HG02642 (cell line): ENCODE measurements around the gene RTP5.
A peak's percentile ranks its signal among the peaks of the same experiment; 100 is the strongest.

ENCODE experiments used
- ATAC-seq: cut with Tn5 transposase; IDR thresholded peaks from one replicate; pipeline ENCODE4 v1.9.1; 2021; ENCODE audit warnings: mild to moderate bottlenecking; ENCODE audit not compliant: unreplicated experiment, poor library complexity

RTP5 gene

DNA sequence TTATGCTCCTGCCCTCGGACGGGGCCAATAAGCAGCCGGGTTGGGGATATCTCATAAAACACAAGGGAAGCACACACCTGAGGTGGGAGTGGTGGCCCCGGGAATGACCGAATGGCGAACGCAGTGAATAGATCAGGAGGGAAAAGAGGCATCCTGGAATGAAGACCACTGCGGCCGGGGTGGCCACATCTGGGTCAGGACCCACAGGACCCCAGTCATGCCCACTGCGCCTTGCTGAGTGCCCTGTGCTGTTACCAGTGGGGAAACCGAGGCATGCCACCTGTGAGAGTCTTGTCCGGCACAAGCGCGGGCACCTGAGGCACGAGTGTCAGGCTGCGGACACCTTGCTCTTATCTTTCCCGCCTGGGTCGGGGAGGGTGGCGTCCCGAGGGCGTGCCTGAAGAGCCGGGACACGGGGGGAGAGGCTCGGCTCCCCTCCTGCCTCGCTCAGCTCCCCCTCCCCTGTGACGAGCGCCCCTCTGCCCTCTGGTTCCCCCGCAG lies 12.4 kb upstream of the RTP5 start:
- ATAC-seq, result no peak

DNA sequence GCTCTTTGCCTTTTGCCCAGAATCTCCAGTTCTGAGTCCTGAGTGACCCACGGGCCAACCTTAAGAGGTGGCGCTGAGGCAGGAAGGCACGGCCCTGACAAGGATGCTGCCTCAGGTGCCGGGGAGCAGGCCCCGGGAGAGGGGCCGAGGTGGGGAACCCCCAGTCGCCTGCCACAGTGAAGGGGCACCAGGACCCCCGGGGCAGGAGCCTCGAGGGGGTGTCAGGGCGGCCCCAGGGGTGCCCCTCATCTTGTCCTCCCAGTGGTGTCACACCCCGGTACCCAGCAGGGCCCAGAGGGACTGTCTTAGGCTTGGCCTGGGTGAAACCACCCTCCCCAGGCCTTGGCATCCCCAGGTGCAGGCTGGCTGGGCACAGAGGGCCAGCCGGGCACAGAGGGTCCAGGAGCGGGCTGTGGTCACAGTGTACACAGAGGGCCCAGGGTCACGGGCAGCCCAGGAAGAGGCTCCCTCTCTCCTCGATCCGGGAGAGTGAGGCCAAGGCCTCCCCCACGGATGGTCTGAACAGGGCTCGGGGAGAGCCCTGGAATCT lies 11.9 kb upstream of the RTP5 start:
- no peak for ATAC-seq

DNA sequence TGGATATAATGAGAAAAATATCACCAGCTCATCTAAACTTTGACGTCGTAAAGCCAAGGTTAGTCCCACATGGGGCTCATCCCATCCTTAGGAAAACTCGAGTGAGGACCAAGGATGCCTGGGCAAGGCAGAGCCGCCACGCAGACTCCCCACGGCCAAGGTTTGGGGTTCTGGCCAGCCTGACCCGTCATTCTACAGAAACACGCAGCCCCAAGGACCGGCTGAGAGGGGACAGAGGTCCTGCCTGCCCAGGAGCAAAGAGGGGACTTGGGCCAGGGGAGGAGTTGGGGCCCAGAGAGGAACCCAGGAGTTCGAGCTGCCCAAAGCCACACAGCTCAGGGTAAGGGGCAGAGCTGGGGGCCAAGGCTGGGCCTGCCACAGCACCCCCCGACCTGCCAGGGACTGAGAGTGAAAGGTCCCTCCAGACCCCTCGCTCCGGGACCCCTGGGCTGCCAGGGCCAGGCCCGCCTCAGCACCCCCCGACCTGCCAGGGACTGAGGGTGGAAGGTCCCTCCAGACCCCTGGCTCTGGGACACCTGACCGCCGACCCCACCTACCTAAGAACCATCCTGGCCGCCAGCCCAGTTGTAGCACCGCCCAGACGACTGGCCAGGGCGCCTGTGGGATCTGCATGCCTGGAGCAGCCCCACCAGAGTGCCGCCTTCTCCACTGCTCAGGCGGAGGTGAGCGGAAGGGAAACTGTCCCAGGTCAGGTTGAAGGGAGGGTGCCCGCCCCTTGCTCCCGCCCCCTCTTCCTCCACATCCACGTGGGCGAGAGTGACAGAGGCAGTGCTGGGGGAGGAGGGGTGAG lies 11.1 kb upstream of the RTP5 start, which contains the start of gene PDCD1:
Gene PDCD1, minus strand, starts transcription at position 689 of the 811 bp plus-strand sequence. Its CDS starts 56 bp downstream, at position 633.
- ATAC-seq, result peak; percentile 34

DNA sequence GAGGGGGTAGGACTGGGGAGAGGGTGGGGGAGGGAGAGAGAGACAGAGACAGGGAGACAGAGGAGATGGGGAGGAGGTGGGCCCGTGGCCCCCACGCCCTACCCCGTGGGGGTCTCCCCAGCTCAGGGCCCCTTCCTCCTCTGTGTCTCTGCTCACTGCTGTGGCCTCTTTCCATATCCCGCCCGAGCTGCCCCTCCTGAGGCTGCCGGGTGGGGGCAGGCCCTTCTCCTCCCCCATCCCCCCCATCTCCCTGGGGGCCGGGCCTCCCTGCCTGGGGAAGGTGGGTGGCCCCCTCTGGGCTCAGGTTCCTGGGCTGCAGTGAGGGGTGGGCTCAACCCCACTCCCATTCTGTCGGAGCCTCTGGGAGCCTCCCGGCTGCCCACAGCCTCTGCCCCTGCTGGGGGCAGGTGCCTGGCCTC lies 10.5 kb upstream of the RTP5 start:
- ATAC-seq, result peak; percentile 22

DNA sequence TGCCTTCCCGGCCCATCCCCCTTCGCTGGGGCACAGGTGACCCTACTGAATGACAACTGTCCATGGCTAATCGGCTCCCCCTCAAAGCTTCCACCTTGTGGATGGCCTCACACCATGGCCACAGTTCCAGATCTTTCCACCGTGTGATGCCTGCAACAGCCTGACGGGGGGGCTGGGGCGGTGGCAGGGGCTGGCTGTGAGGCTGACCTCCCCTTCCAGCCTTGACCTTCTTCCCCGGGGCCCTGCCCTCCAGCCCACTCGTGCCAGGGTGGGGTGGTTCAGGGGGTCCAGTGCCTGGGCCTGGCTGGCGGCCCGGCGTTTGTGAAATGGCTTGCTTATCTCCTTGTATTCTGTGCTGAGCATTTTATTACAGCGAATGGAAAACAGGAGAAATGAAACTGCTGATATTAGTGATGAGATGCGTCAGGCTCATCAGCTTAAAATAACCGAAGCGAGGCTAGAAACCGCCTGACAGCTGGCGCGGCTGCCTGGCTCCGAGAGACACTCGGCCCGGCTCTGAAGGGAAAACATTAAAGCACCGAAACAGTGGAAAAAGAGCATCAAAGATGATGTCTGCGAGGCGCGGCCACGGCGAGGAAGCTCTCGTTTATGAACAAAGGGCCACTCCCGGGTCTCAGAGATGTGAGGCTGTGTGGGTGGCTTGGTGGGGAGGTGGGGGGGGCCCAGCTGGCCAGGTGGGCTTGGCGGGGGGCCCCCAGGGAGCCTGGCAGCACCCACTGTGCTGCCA lies 9.9 kb upstream of the RTP5 start:
- peak; percentile 51 for ATAC-seq

DNA sequence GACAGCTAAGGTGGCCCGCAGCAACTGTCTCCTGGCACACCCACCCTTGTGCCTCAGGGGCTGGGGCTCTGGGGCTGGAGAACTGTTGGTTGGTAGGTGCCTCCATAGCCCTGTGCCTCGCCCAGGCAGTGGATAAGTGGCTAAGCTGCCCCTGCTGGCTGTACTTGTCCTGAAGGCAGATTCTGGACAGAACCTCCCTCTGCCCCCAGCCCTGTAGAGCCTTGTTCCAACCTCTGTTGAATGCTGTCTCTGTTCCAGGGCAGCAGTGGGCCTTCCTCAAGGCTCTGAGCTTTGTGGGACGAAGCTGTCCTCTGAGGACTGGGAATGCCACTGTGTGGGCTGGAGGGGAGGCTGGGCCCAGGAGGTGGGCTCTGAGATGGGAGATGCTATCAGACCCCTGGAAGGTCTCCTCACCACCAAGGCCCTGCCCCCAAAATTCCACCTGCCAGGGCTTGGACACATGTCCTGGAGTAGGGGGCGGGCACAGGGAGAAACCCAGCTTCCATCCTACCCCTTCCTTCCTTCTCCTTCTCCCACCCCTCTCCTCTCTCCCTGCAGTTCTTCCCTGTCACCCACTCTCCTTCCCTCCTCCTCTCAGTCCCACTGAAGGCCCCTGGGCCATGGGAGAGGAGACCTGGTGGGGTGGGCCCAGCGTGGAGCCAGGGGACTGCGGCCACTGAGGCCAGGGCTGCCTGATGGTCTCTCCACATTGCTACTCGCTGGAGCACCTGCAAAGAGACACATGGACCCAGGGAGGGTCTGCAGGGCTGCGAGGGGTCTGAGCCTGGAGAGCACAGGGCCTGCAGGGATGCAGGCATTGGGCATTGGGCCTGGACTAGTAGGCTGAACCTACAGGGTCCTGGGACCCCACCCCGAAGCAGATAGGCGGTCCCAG lies 9.1 kb upstream of the RTP5 start:
- peak; percentile 10 for ATAC-seq

DNA sequence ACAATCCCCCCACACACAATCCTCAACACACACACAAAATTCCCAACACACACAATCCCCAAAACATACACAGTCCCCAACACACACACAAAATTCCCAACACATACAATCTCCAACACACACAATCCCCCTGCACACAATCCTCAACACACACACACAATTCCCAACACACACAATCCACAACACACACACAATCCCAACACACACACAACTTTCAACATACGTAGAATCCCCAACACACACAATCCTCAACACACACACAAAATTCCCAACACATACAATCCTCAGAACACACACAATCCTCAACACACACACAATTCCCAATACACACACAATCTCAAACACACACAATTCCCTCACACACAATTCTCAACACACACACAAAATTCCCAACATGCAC lies 8.3 kb upstream of the RTP5 start:
- ATAC-seq, result no peak

DNA sequence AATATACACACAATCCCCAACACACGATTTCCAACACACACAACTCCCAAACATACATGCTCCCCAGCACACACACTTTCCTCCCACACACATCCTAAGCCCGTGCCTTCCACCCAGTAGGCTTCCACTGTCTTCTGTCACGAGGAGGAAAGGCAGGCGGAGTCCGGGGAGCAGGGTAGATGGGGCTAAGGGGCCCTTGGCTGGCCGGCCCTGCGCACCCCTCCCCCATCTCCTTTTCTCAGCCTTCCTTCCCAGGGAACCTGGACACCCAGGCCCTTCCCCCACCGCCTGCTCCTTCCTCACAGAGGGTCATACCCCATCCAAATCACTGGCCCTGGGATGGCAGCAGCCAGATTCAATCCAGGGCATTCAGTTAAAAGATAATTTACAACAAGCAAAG lies 7.4 kb upstream of the RTP5 start:
- no peak for ATAC-seq

DNA sequence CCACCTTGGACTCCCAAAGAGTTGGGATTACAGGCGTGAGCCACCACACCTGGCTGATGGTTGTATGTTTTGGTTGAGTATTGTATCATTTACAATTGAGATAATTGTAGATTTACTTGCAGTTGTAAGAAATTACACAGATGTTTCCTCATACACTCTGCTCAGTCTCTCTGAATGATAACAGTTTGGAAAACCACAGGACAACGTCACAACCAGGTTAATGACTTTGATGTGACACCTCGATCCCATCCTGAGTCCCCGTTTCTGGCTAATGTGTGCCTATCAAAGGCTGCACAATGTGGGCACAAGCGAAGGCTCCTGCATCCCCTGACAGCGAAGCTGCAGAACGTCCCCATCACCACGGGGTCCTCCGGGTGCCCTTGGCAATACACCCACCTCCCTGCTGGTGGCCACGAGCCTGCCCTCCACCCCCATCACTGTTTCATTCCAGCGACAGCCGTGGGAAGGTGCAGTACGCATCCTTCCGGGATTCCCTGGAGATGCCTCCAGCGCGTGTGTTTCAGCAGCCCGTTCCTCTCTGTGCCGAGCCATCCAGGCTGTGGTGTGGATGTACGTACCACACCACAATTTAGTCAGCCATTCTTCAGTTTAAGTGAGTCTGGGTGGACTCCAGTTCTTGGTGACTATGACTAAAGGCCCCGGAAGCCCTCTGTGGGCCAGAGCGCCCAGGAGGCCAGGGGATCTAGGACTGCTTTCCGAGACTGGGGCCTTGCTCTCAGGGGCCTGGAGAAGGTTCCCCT lies 6.6 kb upstream of the RTP5 start:
- ATAC-seq, result no peak

DNA sequence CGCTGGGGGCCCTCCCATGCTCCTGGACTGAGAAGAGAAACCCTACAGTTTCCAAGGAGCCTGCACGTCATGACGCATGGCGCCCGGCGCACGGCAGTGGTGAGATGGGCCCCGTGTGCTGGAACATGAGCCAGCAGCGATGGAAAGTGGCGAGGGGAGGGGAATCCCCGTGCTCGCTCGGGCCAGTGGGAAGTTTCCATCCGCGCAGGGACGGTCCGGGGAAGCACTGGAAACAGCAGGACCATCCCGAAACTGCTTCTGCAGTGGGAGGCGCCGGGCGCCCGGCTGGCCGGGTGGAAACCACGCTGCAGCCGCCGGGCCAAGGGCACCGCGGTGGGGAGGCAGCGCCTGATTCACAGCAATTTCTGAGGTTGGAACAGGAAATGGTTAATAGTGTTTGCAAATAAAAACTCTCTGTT lies 6.0 kb upstream of the RTP5 start:
- ATAC-seq, result no peak

DNA sequence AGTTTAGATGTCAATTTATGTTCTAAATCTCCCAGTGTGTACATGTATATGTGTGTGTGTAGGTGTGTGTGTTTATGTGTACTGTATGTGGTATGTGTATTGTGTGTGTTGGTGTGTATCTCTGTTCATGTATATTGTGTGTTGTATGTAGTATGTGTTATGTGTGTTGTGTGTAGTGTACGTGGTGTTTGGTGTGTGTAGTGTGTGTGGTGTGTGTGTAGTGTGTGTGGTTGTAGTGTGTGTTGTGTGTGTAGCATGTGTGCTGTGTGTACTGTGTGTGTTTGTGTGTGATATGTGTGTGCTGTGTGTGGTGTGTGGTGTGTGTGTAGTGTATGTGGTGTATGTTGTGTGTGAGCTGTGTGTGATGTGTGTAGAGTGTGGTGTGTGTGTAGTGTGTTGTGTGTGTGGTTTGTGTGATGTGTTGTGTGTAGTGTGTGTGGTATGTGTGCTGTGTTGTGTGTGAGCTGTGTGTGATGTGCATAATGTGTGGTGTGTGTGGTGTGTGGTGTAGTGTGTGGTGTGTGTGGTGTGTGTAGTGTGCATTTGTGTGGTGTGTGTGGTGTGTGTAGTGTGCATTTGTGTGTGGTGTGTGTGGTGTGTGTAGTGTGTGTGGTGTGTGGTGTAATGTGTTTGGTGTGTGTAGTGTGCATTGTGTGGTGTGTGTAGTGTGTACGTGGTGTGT lies 5.2 kb upstream of the RTP5 start:
- no peak for ATAC-seq

DNA sequence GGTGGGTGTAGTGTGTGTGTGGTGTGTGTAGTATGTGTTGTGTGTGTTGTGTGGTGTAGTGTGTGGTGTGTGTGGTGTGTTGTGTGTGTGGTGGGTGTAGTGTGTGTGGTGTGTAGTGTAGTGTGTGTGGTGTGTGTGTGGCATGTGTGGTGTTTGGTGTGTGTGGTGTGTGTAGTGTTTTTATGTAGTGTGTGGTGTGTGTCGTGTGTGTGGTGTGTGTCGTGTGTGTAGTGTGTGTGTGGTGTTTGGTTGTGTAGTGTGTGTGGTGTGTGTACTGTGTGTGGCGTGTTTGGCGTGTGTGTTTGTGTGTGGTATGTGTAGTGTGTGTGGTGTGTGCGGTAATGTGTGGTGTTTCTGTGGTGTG lies 4.7 kb upstream of the RTP5 start:
- ATAC-seq, result no peak

DNA sequence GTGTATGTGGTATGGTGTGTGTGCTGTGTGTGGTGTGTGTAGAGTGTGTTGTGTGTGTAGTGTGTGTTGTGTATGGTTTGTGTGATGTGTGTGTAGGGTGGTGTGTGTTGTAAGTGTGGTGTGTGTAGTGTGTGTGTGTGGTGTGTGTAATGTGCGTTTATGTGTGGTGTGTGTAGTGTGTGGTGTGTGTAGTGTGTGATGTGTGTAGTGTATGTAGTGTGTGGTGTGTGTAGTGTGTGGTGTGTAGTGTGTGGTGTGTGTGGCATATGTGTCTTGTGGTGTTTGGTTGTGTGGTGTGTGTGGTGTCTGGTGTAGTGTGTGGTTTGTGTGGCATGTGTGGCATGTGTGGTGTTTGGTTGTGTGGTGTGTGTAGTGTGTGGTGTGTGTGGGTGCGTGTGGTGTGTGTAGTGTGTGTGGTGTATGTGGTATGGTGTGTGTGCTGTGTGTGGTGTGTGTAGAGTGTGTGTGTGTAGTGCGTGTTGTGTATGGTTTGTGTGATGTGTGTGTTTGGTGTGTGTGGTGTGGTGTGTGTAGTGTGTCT lies 4.0 kb upstream of the RTP5 start:
- no peak for ATAC-seq

DNA sequence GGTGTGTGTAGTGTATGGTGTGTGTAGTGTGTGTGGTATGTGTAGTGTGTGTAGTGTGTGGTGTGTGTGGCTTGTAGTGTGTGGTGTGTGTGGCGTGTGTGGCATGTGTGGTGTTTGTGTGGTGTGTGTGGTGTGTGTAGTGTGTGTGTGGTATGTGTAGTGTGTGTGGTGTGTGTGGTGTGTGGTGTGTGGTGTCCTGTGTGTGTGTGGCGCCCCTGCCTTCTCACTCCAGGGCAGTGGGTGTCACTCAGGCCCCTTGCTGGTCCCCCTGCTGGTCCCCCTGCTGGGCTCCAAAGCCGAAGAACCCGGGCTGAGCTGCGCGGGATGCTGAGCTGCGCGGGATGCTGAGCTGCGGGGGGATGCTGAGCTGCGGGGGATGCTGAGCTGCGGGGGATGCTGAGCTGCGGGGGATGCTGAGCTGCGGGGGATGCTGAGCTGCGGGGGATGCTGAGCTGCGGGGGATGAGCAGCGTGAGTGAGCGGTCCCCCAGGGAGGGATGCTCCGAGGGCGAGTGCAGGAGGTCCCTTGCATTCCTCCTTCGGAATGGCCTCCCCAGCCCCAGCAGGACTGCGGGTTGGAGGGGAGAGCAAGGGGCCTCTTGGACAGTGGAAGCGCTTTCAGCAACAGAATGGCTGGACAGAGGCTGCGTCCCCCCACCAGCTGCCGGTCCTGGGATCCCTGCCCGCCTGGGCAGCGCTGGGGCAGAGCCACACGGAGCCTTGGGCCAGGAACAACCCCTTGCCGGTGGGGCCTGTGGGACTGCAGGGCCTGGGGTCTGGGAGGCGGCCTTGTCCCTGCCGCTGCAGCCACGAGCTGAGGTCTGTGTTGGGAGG lies 3.4 kb upstream of the RTP5 start:
- no peak for ATAC-seq

DNA sequence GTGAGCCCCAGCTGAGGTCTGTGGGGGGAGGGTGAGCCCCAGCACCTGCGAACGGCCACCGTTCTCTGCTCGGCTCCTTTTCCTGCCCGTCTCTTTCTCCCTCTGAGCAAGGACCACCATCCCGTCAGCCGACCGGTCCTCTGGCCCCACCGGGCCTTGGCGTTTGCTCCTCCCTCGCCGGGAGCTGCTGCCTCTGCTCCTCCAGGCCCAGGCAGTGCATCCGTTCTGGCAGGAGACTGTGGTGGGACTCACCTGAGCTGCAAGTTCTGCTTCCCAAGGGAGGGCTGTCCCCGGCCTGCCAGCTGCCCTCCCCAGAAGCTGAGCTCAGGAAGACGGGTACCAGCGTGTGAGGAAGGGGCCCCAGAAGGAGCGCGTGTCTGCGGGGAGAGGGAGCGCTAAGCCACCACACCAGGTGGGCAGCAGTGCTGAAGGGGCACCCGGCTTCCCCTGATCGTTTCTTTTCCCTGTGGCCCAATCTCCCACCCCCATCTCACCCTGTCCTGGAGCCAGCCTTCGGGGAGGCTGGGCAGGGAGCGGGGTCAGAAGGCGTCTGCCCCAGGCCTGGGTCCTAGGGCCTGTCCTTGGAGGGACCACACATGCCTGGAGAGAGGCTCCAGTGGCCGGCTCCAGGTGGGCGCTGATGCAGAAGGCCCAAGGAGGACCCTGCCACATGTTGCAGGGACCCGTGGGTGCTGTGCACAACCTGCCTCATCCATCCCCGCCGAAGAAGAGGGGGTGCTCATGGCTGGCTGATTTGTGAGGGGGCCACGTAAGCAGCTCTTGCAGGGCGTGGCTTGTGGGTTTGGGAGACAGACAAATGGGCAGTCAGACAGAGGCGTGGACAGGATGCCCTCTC lies 2.5 kb upstream of the RTP5 start:
- no peak for ATAC-seq

DNA sequence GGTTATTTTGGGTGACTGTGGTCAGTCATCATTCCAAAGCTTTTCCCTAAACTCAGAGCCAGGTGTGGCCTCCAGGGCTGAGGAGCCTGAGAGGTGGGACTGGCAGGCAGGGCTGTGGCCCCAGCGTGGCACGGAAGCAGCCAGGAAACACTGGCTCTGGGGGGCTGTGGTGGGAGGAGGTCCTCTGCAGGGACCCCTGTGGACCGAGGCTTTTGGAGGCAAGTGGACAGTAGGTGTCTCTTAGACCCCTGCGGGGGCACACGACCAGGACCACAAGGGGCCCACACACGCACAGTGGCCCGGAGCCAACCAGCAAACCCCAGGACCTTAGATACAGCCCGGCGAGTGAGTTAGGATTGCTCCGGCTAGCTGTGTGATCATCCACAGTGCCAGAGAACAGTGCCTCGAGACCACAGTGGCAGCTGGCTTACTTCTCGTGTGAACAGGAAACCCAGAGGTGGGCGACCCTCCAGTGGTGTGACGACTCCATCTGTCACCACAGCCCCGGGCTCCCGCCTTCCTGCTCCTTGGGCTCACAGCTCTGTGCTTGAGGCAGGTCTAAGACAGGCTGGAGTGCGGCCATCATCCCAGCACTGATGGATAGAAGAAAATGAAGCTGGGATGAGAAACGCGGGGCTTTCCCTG lies 1.6 kb upstream of the RTP5 start:
- no peak for ATAC-seq
